Measurements from ENCODE around the gene FRZB.
"Not testable (repeated sequence)": the region's sequence is repeated elsewhere in the genome, so short reads cannot be mapped to it uniquely, and the experiment has no call there.

FRZB gene
- 0 to 0.09 (median 0) reads per million in 4 experiments for total RNA-seq

- no peak for DNase-seq
Observed at GRCh38 chr2:182866461-182867406, at the start of gene FRZB. Gene FRZB, minus strand, starts transcription at chr2:182866637. Its CDS starts 85 bp downstream, at chr2:182866552.

GRCh38 chr2:182915369-182916326, 49.2 kb upstream of the FRZB start:
- no peak for DNase-seq

GRCh38 chr2:182914852-182915251, 48.4 kb upstream of the FRZB start:
- DNase-seq, result no peak

GRCh38 chr2:182913064-182913463, 46.6 kb upstream of the FRZB start:
- no peak for DNase-seq

GRCh38 chr2:182912518-182912915, 46.1 kb upstream of the FRZB start:
- DNase-seq, result no peak

- no peak for DNase-seq
Observed at GRCh38 chr2:182911813-182912517, 45.5 kb upstream of the FRZB start.

GRCh38 chr2:182910965-182911364, 44.5 kb upstream of the FRZB start:
- DNase-seq, result no peak

GRCh38 chr2:182907081-182907830, 40.8 kb upstream of the FRZB start:
- DNase-seq, result no peak

- DNase-seq, result no peak
Observed at GRCh38 chr2:182906454-182906853, 40.0 kb upstream of the FRZB start.

- no peak for DNase-seq
Observed at GRCh38 chr2:182904844-182905243, 38.4 kb upstream of the FRZB start.

- DNase-seq, result no peak
Observed at GRCh38 chr2:182903566-182903965, 37.1 kb upstream of the FRZB start.

GRCh38 chr2:182901748-182902147, 35.3 kb upstream of the FRZB start:
- DNase-seq, result no peak

GRCh38 chr2:182898718-182899117, 32.3 kb upstream of the FRZB start:
- no peak for DNase-seq

- DNase-seq, result no peak
Observed at GRCh38 chr2:182897137-182897536, 30.7 kb upstream of the FRZB start.

GRCh38 chr2:182895798-182896197, 29.4 kb upstream of the FRZB start:
- DNase-seq, result no peak

- no peak for DNase-seq
Observed at GRCh38 chr2:182895169-182895568, 28.7 kb upstream of the FRZB start.

GRCh38 chr2:182894174-182894573, 27.7 kb upstream of the FRZB start:
- no peak for DNase-seq

GRCh38 chr2:182893666-182894065, 27.2 kb upstream of the FRZB start:
- no peak for DNase-seq

GRCh38 chr2:182893035-182893434, 26.6 kb upstream of the FRZB start:
- not testable (repeated sequence) for DNase-seq

- no peak for DNase-seq
Observed at GRCh38 chr2:182891611-182892010, 25.2 kb upstream of the FRZB start.

- DNase-seq, result no peak
Observed at GRCh38 chr2:182890773-182891378, 24.4 kb upstream of the FRZB start.

Data from effector CD8-positive, alpha-beta T cell (primary cell).